ENCODE data around the gene PDS5B. TPM values are rescaled to one million over a fixed set of nuclear protein-coding genes. Genes with fewer than 3 reads are reported as not detected.

PDS5B gene
- total and polyA plus RNA-seq, 2 of the 8 experiments (the other 6 are each of a cell fraction or from before 2014, with no cell fraction given): 5.5 to 54.6 TPM

DNA sequence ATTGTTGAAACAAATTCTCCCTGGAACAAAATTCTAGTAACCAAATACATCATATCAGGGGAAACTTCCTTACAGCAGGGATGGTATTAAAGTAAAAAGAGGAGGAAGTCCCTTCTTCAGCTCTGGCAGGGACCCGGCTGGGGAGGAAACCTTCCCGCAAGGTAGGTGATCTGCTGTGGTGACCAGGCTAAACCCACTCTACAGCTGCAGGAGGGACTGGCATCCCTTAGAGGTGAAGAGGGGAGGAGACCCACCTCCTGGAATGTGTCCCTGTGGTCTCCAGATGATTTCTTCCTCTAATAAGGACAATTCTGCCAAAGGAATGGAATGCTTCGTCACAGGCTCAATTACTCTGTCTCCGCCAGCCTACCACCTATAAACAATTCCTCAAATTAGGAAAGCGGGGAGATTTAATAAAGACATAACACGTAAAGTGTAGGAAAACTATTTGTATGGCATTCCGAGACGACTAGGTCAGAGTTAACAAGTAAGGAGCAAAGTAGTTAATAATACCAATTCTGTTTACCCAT lies 637 bp upstream of the PDS5B start:
- no peak overlapping the region for H3K4ac ChIP-seq (replicated peaks; ENCODE audit: insufficient read length, low read depth, low read length)
- no peak overlapping the region for H3K56ac ChIP-seq (replicated peaks; ENCODE audit: insufficient read length, low read depth, low read length)
- H4K8ac ChIP-seq (ENCODE audit: extremely low read depth, insufficient read depth, low read length): no peak overlapping the region
- H3K27ac ChIP-seq (ENCODE audit: low read depth, low read length): no peak overlapping the region
- H3K4me3 ChIP-seq (ENCODE audit: extremely low read depth in 1 of 4, insufficient read depth in 2 of 4, low read depth in 3 of 4, low read length in 4 of 4): peak overlapping the region; percentile 29 to 79 (median 40); a peak in 6 of 8 replicates
- H2BK5ac ChIP-seq (ENCODE audit: low read depth, low read length): no peak overlapping the region
- H3K27me3 ChIP-seq (replicated peaks in 1 of 4; ENCODE audit: control insufficient read depth in 3 of 4, extremely low read depth in 1 of 4, insufficient read depth in 3 of 4, low read length in 3 of 4): no peaks in the 10 kb centered on the region
- H2BK12ac ChIP-seq (ENCODE audit: low read depth, low read length): no peak overlapping the region
- peak; percentile 45; the same call in 1 of the 2 replicates for TF ChIP-seq TEAD4 (IDR thresholded peaks at IDR 0.05; ENCODE audit: low read depth, low read length)
- no peak for TF ChIP-seq CTBP2 (IDR thresholded peaks at IDR 0.05; ENCODE audit: borderline replicate concordance, insufficient read depth, insufficient read length, low read length)
- 0 out of 4 replicates have a peak, but pooled peaks of 1 of the 2 experiments have one; percentile 55 for TF ChIP-seq SIN3A (conservative IDR thresholded peaks at IDR 0.05 in 1 of 2, IDR thresholded peaks at IDR 0.05 in 1 of 2; ENCODE audit: low read depth in 1 of 2, low read length in 2 of 2)
- TF ChIP-seq TBP (IDR thresholded peaks at IDR 0.05; ENCODE audit: low read depth, low read length): no peak
- peaks cover 0 to 5% (median 2%) of the 10 kb centered on the region in 4 experiments; a peak in 1 of 7 replicates for H3K4me1 ChIP-seq (replicated peaks in 1 of 4; ENCODE audit: control insufficient read depth in 3 of 4, insufficient read depth in 4 of 4, low read length in 3 of 4)
- CTCF ChIA-PET (ENCODE audit: partially characterized antibody): interaction anchor here (0.7 to 1.7 kb wide), 8 partner anchors 15 to 207 kb away, joined by 3 to 7 read pairs (median 4); no protein-coding TSS in a partner anchor
- H3K23me2 ChIP-seq (ENCODE audit: low read depth, low read length): peaks cover 10% of the 10 kb centered on the region
- H3K79me1 ChIP-seq (ENCODE audit: low read depth, low read length): no peaks in the 10 kb centered on the region; the same call in 1 of the 2 replicates
- no peak overlapping the region for H3K14ac ChIP-seq (ENCODE audit: insufficient read length)
- H3K79me2 ChIP-seq (ENCODE audit: control insufficient read depth in 1 of 2, insufficient read depth in 2 of 2, low read length in 2 of 2): peaks cover 0 to 35% of the 10 kb centered on the region in 2 experiments; a peak in 3 of 4 replicates
- no peak overlapping the region for H2BK15ac ChIP-seq (ENCODE audit: low read length)
- peak overlapping the region; percentile 42 to 70 for H3K4me2 ChIP-seq (ENCODE audit: insufficient read depth in 1 of 2, low read depth in 2 of 2, low read length in 2 of 2)
- WGBS, 2 experiments (ENCODE audit: extremely low coverage in 1 of 2, insufficient coverage in 1 of 2, insufficient read length in 1 of 2, insufficient replicate concordance in 2 of 2, low coverage in 1 of 2, low lambda C conversion rate in 2 of 2, missing lambda C conversion rate in 1 of 2): 36% methylated on average over 8 of the region's 8 CpGs; no CpG with 5 or more reads in 1 of the 2 experiments
- no peak overlapping the region for H3K9ac ChIP-seq (replicated peaks in 1 of 4; ENCODE audit: extremely low read depth in 1 of 4, low read depth in 3 of 4, low read length in 3 of 4)
- no peak overlapping the region for H2BK120ac ChIP-seq (replicated peaks; ENCODE audit: low read depth, low read length)
- POLR2A ChIA-PET (ENCODE audit: partially characterized antibody): interaction anchor here (0.8 to 2.1 kb wide), 3 partner anchors 54 to 202 kb away, joined by 5 to 6 read pairs (median 5); no protein-coding TSS in a partner anchor
- no peak overlapping the region for H2AK5ac ChIP-seq (ENCODE audit: low read depth, low read length)
- no peak overlapping the region for H4K5ac ChIP-seq (ENCODE audit: insufficient read length, low read depth, low read length)
- peak overlapping the region; percentile 62 for H2AFZ ChIP-seq (ENCODE audit: low read length)
- H2BK20ac ChIP-seq (ENCODE audit: low read length): no peak overlapping the region
- no peaks in the 10 kb centered on the region for H3K9me3 ChIP-seq (ENCODE audit: insufficient read depth in 2 of 2, low read depth in 1 of 2, low read length in 1 of 2)
- no peak overlapping the region for H4K91ac ChIP-seq (replicated peaks; ENCODE audit: insufficient read length, low read length)
- H4K20me1 ChIP-seq (replicated peaks in 1 of 2; ENCODE audit: control insufficient read depth in 1 of 2, insufficient read depth in 2 of 2, low read length in 2 of 2): peaks cover 0 to 8% of the 10 kb centered on the region in 2 experiments
- FAIRE-seq (no peak), DNase-seq (ENCODE audit: low read depth in 1 of 2, low spot score in 2 of 2) (no peak)
- no peak overlapping the region for H3K18ac ChIP-seq (ENCODE audit: extremely low read depth, low read length)
- no peaks in the 10 kb centered on the region for H3K36me3 ChIP-seq (ENCODE audit: control insufficient read depth in 2 of 4, insufficient read depth in 4 of 4, low read length in 3 of 4)
- no peak overlapping the region for H3K23ac ChIP-seq (ENCODE audit: insufficient read length)

Measured in H1 (cell line).